Lung (tissue), 12 donors: Measurements from ENCODE around the gene PEPD. TPM values are rescaled to one million over a fixed set of nuclear protein-coding genes. Genes with fewer than 3 reads are reported as not detected.

Experiments
- ATAC-seq: fragments of 200-7000 bp; cut with Tn5 transposase; one replicate; pipeline ENCODE4 v1.9.1; 2020; ENCODE audit warnings: moderate number of reproducible peaks; ENCODE audit not compliant: insufficient read depth, low FRiP score
- DNase-seq, 3 donors: peaks; one replicate each; pipeline ENCODE4 v3.0.0-alpha.2; 2013 to 2017
- H3K27ac ChIP-seq, 2 donors: one replicate each; pipeline ENCODE4 v1.5.1; 2013; ENCODE audit warnings: mild to moderate bottlenecking in 2 of 2, moderate library complexity in 2 of 2, control low read depth in 1 of 2, inconsistent platforms in 1 of 2, low read depth in 1 of 2, low read length in 1 of 2
- H3K27me3 ChIP-seq, 3 donors: one replicate each; pipeline ENCODE4 v1.5.1; 2013; ENCODE audit warnings: low read length in 2 of 3; ENCODE audit not compliant: control insufficient read depth in 3 of 3, insufficient read depth in 3 of 3
- H3K36me3 ChIP-seq, 4 donors: one replicate each; pipeline ENCODE4 v1.5.1; 2013; ENCODE audit warnings: low read length in 4 of 4, mild to moderate bottlenecking in 1 of 4, moderate library complexity in 1 of 4; ENCODE audit not compliant: control insufficient read depth in 4 of 4, insufficient read depth in 4 of 4
- H3K4me1 ChIP-seq, 5 donors: one replicate each; pipeline ENCODE4 v1.5.1; 2013; ENCODE audit warnings: low read length in 5 of 5, mild to moderate bottlenecking in 2 of 5, moderate library complexity in 1 of 5; ENCODE audit not compliant: control insufficient read depth in 5 of 5, insufficient read depth in 5 of 5
- H3K4me3 ChIP-seq: one replicate; pipeline ENCODE4 v1.5.1; 2013; ENCODE audit warnings: mild to moderate bottlenecking, control low read depth, moderate library complexity
- H3K9ac ChIP-seq, 2 donors: one replicate each; pipeline ENCODE4 v1.5.1; 2013; ENCODE audit warnings: low read length in 2 of 2, control low read depth in 1 of 2; ENCODE audit not compliant: insufficient read depth in 1 of 2
- H3K9me3 ChIP-seq, 4 donors: one replicate each; pipeline ENCODE4 v1.5.1; 2013; ENCODE audit warnings: low read length in 3 of 4, mild to moderate bottlenecking in 1 of 4, moderate library complexity in 1 of 4; ENCODE audit not compliant: control insufficient read depth in 4 of 4, insufficient read depth in 3 of 4
- WGBS, 2 donors: extraction: QIAGEN DNeasy Blood & Tissue Kit; methylation state at CpG; one replicate each; pipeline ENCODE4 v1.1.7; 2013; 5-methylcytosine and 5-hydroxymethylcytosine counted together
- polyA plus RNA-seq, 2 donors: library from polyadenylated mRNA; stranded (reverse); fragments of 200-250 nt; gene quantifications; one replicate each; pipeline ENCODE4 v1.2.1, GENCODE V29; 2013
- total RNA-seq, 2 donors: library from RNA; depleted of rRNA in 1 of 2; stranded (reverse); fragments of >200 nt in 1 of 2; gene quantifications; one replicate each; pipeline ENCODE4 v1.2.1, GENCODE V29; 2014 to 2021
- TF ChIP-seq, protein P1 (sequence below): IDR thresholded peaks from 2 replicates; pipeline ENCODE4 v1.5.1; 2012; ENCODE audit warnings: mild to moderate bottlenecking; ENCODE audit errors: control extremely low read depth, extremely low read depth
- donor health status: control.
- donor health status: control.
- donor health status: Bipolar disorder and iron deficiency.
- donor health status: healthy.
- donor health status: DM: yes; HTN: yes; CAD: no.

Gene PEPD
- total and polyA plus RNA-seq, 4 donors: 29.6 to 88.2 (median 73.4) TPM

DNA sequence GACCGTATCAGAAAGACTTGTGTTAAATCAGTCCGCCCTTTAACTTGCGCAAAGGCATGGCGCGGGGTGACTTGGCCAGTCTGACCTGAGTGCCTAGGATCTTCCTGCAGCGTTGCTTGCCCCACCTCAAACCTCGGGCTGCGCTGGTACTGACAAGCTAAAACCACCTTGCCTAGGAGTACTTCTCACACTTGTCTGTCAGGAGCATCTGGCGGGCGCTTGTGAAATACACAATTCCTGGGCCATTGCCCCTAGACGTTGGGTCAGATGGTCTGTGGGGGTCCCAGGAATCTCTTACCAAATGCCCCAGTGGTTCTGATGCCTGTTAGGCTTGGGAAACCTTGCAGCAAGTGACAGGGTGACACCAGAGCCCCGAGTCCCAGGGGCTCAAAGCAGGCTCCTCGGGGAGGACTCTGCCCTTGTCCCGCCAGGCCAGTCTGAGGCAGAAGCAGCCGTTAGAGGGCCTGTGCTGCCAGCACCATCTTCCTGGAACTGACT is 135.2 kb downstream of the PEPD start:
- Histone ChIP-seq H3K9me3 (no peaks in the 10 kb centered on the region), H3K4me1 (peaks cover 6 to 35% (median 26%) of the 10 kb centered on the region in 5 donors), H3K4me3 (no peak overlapping the region), H3K27ac (no peak overlapping the region), H3K36me3 (peaks cover 0 to 28% (median 6%) of the 10 kb centered on the region in 4 donors), H3K9ac (no peak overlapping the region), H3K27me3 (no peaks in the 10 kb centered on the region)
- DNase-seq (no peak), ATAC-seq (no peak)
- TF ChIP-seq, protein P1, sequence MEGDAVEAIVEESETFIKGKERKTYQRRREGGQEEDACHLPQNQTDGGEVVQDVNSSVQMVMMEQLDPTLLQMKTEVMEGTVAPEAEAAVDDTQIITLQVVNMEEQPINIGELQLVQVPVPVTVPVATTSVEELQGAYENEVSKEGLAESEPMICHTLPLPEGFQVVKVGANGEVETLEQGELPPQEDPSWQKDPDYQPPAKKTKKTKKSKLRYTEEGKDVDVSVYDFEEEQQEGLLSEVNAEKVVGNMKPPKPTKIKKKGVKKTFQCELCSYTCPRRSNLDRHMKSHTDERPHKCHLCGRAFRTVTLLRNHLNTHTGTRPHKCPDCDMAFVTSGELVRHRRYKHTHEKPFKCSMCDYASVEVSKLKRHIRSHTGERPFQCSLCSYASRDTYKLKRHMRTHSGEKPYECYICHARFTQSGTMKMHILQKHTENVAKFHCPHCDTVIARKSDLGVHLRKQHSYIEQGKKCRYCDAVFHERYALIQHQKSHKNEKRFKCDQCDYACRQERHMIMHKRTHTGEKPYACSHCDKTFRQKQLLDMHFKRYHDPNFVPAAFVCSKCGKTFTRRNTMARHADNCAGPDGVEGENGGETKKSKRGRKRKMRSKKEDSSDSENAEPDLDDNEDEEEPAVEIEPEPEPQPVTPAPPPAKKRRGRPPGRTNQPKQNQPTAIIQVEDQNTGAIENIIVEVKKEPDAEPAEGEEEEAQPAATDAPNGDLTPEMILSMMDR: no peak
- WGBS, 2 donors: 77 to 85% methylated on average over 15 of the region's 15 CpGs

DNA sequence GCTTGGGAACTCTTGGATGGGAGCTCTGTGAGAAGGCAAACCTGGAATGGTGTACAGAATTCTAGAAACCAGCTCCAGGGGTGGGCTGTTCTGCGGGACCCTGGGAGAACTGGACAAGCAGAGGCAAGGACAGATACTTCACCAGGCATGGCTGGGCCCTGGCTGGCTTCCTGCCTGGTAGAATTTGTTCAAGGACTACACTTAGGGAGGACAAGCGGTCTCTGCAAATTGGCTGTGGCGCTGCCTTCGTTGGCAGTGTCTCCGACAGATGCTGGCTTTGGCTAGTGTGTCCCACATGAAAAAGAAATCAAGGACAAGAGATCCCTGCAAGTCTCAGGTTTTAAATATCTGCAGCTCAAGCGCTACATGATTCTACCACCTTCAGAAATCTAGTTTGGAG is 135.6 kb downstream of the PEPD start:
- ATAC-seq: no peak

DNA sequence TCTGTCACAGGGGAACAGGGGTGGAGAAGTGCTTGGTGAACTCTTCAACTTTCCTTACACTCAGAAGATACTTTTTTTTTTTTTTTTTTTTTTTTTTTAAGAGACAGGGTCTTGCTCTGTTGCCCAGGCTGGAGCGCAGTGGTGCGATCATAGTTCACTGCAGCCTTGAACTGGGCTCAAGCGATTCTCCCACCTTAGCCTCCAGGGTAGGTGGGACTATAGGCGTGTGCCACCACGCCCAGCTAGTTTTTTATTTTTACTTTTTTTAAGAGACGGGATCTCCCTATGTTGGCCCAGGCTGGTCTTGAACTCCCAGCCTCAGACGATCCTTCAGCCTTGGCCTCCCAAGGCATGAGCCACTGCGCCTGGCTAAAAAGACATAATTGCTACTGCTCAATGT is 136.6 kb downstream of the PEPD start:
- H3K36me3 ChIP-seq: peaks cover 3 to 29% (median 6%) of the 10 kb centered on the region in 4 donors
- H3K27ac ChIP-seq: no peak overlapping the region
- H3K4me1 ChIP-seq: peaks cover 6 to 23% (median 12%) of the 10 kb centered on the region in 5 donors
- no peaks in the 10 kb centered on the region for H3K27me3 ChIP-seq
- H3K9me3 ChIP-seq: no peaks in the 10 kb centered on the region
- DNase-seq (no peak), ATAC-seq (no peak)
- TF ChIP-seq, protein P1: no peak
- no peak overlapping the region for H3K4me3 ChIP-seq
- H3K9ac ChIP-seq: no peak overlapping the region
- 97 to 98% methylated on average over 8 of the region's 8 CpGs for WGBS, 2 donors

More for the DNA sequence above, 135.6 kb downstream of the PEPD start:
- Histone ChIP-seq H3K9ac (no peak overlapping the region), H3K4me3 (no peak overlapping the region), H3K4me1 (peaks cover 6 to 33% (median 21%) of the 10 kb centered on the region in 5 donors), H3K36me3 (peaks cover 3 to 29% (median 6%) of the 10 kb centered on the region in 4 donors), H3K9me3 (no peaks in the 10 kb centered on the region), H3K27ac (no peak overlapping the region), H3K27me3 (no peaks in the 10 kb centered on the region)
- TF ChIP-seq, protein P1: no peak
- 69 to 73% methylated on average over 6 of the region's 6 CpGs for WGBS, 2 donors
- no peak for DNase-seq
